ENCODE results near the gene EMC7.
"Not testable (repeated sequence)": the region's sequence is repeated elsewhere in the genome, so short reads cannot be mapped to it uniquely, and the experiment has no call there.

Gene EMC7

GRCh38 chr15:34059946-34060345 is 41.7 kb downstream of the EMC7 start:
- H3K9me3 Mint-ChIP-seq: no peaks in the 10 kb centered on the region
- peaks cover 2% of the 10 kb centered on the region for H3K4me1 Mint-ChIP-seq (ENCODE audit: low read depth)
- H3K27ac Mint-ChIP-seq: no peak overlapping the region
- H3K36me3 Mint-ChIP-seq (ENCODE audit: low read depth): no peaks in the 10 kb centered on the region
- peaks cover 4% of the 10 kb centered on the region for H3K27me3 Mint-ChIP-seq (ENCODE audit: low read depth)
- H3K4me3 Mint-ChIP-seq: no peak overlapping the region

DNA sequence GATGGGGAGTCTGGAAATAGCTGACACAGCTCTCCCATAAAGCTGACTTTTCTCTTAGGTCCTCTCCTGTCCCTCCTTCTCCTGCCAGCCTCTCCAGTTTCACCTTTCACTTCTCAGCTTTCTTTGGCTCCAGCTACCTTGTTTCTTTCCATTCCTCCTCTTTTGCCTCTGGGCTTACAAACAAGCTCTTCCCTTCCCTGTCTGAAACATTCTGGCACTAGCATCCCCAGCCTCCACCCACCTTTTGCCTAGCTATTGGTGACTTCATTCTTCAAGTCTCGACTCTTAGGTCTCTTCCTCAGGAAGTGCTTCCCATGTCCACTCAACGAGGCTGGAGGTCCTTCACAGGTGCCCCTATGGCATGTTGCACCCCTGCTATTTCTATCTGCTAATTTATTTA is 42.2 kb downstream of the EMC7 start:
- Mint-ChIP-seq H3K27me3 (ENCODE audit: low read depth) (peaks cover 4% of the 10 kb centered on the region), H3K36me3 (ENCODE audit: low read depth) (no peaks in the 10 kb centered on the region), H3K9me3 (no peaks in the 10 kb centered on the region), H3K4me3 (no peak overlapping the region), H3K27ac (no peak overlapping the region), H3K4me1 (ENCODE audit: low read depth) (peaks cover 2% of the 10 kb centered on the region)

DNA sequence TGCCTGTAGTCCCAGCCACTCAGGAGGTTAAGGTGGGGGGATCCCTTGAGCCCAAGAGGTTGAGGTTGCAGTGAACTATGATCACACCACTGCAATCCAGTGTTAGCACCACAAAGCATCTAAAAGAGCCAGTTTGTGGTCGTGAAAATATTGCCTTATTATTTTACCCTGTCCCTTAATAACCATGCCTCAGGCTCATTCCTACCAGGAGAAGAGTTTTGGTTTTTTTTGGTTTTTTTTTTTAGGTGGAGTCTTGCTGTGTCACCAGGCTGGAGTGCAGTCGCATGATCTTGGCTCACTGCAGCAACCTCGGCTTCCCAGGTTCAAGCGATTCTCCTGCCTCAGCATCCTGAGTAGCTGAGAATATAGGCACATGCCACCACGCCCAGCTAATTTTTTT is 44.8 kb downstream of the EMC7 start:
- H3K27ac Mint-ChIP-seq: no peak overlapping the region
- H3K4me3 Mint-ChIP-seq: no peak overlapping the region
- peaks cover 11% of the 10 kb centered on the region for H3K27me3 Mint-ChIP-seq (ENCODE audit: low read depth)
- H3K36me3 Mint-ChIP-seq (ENCODE audit: low read depth): no peaks in the 10 kb centered on the region
- peaks cover under 1% of the 10 kb centered on the region for H3K4me1 Mint-ChIP-seq (ENCODE audit: low read depth)
- peaks cover 6% of the 10 kb centered on the region for H3K9me3 Mint-ChIP-seq

DNA sequence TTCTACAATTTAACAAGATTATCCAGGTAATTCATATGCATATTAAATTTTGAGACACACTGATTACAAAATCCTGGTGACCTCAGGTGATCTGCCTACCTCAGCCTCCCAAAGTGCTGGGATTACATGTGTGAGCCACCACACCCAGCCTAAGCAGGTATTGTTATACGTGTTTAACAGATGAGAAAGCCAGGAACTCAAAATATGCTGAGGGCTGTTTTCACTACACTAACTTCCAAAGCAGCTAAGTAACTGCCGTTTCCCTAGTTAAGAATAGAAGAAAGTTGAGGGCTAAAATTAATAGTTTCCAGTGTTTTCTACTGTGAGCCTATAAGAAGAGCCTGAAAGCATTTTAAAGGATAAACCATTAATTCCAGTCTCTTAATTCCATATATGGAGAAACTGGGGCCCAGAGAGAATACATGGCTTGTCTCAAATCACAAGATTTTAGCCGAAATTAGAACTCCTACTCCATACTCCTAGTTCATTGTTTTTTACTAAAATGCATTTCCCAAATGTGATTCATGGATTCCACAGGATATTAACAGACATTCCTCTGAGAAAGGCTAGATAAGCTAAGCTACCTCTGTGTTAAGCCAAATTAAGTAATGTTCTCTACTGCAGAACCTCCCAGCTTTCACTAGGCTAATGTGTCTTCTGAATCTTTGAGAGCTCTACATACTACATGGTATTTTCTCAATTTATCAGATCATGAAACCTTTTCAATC is 45.6 kb downstream of the EMC7 start:
- no peaks in the 10 kb centered on the region for H3K36me3 Mint-ChIP-seq (ENCODE audit: low read depth)
- no peak overlapping the region for H3K4me3 Mint-ChIP-seq
- H3K27ac Mint-ChIP-seq: no peak overlapping the region
- H3K9me3 Mint-ChIP-seq: peaks cover 14% of the 10 kb centered on the region
- H3K4me1 Mint-ChIP-seq (ENCODE audit: low read depth): no peaks in the 10 kb centered on the region
- H3K27me3 Mint-ChIP-seq (ENCODE audit: low read depth): peaks cover 18% of the 10 kb centered on the region

DNA sequence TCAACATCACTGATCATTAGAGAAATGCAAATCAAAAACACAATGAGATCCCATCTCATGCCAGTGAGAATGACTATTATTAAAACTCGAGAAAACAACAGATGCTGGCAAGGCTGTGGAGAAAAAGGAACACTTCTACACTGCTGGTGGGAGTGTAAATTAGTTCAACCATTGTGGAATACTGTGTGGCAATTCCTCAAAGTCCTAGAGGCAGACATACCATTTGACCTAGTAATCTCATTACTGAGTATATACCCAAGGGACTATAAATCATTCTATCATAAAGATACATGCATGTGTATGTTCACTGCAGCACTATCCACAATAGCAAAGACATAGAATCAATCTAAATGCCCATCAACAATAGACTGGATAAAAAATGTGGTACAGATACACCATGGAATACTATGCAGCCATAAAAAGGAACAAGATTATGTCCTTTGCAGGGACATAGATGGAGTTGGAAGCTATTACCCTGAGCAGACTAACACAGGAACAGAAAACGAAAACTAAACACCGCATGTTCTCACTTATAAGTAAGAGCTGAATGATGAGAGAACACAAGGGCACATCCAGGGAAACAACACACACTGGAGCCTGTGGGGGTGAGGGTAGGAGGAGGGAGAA is 47.5 kb downstream of the EMC7 start:
- H3K4me1 Mint-ChIP-seq (ENCODE audit: low read depth): no peaks in the 10 kb centered on the region
- peaks cover 4% of the 10 kb centered on the region for H3K36me3 Mint-ChIP-seq (ENCODE audit: low read depth)
- H3K9me3 Mint-ChIP-seq: peaks cover 29% of the 10 kb centered on the region
- no peak overlapping the region for H3K27ac Mint-ChIP-seq
- H3K4me3 Mint-ChIP-seq: no peak overlapping the region
- peaks cover 27% of the 10 kb centered on the region for H3K27me3 Mint-ChIP-seq (ENCODE audit: low read depth)

GRCh38 chr15:34050385-34050784 is 51.3 kb downstream of the EMC7 start:
- not testable (repeated sequence) for H3K4me1 Mint-ChIP-seq (ENCODE audit: low read depth); H3K36me3 Mint-ChIP-seq (ENCODE audit: low read depth); H3K27ac Mint-ChIP-seq; H3K4me3 Mint-ChIP-seq
- peaks cover 35% of the 10 kb centered on the region for H3K9me3 Mint-ChIP-seq
- peaks cover 32% of the 10 kb centered on the region for H3K27me3 Mint-ChIP-seq (ENCODE audit: low read depth)

DNA sequence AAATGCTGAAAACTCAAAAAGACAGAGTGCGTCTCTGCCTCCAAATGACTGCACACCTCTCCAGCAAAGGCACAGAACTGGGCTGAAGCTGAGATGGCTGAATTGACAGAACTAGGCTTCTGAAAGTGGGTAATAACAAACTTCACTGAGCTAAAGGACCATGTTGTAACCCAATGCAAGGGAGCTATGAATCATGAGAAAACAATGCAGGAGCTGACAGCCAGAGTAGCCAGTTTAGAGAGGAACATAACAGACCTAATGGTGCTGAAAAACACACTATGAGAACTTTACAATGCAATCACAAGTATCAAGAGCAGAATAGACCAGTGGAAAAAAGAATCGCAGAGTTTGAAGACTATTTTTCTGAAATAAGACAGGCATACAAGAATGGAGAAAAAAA is 52.5 kb downstream of the EMC7 start:
- H3K36me3 Mint-ChIP-seq (ENCODE audit: low read depth): peaks cover 5% of the 10 kb centered on the region
- peaks cover under 1% of the 10 kb centered on the region for H3K4me1 Mint-ChIP-seq (ENCODE audit: low read depth)
- no peak overlapping the region for H3K4me3 Mint-ChIP-seq

DNA sequence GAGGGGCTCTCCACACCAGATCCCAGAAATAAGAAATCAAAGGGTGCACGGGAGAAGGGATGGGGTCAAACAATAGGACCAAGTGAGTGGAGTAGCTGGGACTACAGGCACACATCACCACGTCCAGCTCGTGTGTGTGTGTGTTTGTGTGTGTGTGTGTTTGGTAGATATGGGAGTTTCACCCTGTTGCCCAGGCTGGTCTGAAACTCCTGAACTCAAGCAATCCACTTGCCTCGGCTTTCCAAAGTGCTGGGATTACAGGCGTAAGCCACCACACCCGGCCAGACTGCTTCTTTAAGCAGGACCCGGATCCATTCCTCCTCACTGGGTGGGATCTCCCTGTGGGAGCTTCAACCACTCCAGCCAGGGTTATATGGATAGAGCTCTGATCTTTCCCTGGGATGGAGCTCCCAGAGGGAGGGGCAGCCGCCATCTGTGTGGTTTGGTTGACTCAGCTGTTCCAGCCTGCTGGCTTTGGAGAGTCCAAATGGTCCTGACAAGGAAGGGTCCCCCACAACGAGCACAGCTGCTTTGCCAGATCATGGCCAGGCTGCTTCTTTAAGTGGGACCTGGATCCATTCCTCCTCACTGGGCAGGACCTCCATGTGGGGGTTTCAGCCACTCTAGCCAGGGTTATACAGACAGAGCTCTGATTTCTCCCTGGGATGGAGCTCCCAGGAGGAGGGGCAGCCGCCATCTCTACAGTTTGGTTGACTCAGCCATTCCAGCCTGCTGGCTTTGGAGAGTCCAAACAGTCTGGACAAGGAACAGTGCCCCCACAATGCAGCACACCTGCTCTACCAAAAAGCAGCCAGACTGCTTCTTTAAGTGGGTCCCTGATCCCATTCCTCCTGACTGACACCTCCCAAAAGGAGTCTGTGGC is 53.5 kb downstream of the EMC7 start:
- no peak overlapping the region for H3K27ac Mint-ChIP-seq
- H3K27me3 Mint-ChIP-seq (ENCODE audit: low read depth): peaks cover 32% of the 10 kb centered on the region
- peaks cover 3% of the 10 kb centered on the region for H3K4me1 Mint-ChIP-seq (ENCODE audit: low read depth)
- no peak overlapping the region for H3K4me3 Mint-ChIP-seq
- H3K36me3 Mint-ChIP-seq (ENCODE audit: low read depth): peaks cover 5% of the 10 kb centered on the region
- peaks cover 35% of the 10 kb centered on the region for H3K9me3 Mint-ChIP-seq

More for the DNA sequence above, 52.5 kb downstream of the EMC7 start:
- peaks cover 32% of the 10 kb centered on the region for H3K27me3 Mint-ChIP-seq (ENCODE audit: low read depth)
- no peak overlapping the region for H3K27ac Mint-ChIP-seq
- H3K9me3 Mint-ChIP-seq: peaks cover 35% of the 10 kb centered on the region

GRCh38 chr15:34046471-34047145 is 55.1 kb downstream of the EMC7 start:
- Mint-ChIP-seq H3K4me3 (no peak overlapping the region), H3K36me3 (ENCODE audit: low read depth) (peaks cover 5% of the 10 kb centered on the region), H3K27me3 (ENCODE audit: low read depth) (peaks cover 23% of the 10 kb centered on the region), H3K4me1 (ENCODE audit: low read depth) (peaks cover 3% of the 10 kb centered on the region), H3K27ac (no peak overlapping the region), H3K9me3 (peaks cover 26% of the 10 kb centered on the region)

DNA sequence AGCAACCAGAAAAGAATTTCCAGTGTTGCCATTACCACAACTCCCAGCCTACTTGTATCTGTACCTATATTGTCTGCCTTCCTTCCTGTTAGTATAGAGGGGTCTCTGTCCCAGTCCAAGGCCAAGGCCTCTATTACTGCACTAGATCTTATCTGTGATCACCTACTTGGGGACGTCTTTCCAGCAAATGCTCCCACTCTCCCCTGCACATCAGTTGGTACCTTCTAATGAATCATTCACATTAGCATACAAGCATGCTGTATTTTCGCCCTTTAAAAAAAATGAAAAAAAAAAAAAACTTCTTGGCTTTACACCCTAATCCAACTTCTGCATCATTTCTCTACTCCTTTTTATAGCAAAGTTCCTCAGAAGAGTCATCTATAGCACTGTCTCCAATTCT is 57.8 kb downstream of the EMC7 start:
- Mint-ChIP-seq H3K27me3 (ENCODE audit: low read depth) (peaks cover 3% of the 10 kb centered on the region), H3K4me1 (ENCODE audit: low read depth) (peaks cover 12% of the 10 kb centered on the region), H3K9me3 (peaks cover 2% of the 10 kb centered on the region), H3K27ac (no peak overlapping the region), H3K4me3 (no peak overlapping the region), H3K36me3 (ENCODE audit: low read depth) (no peaks in the 10 kb centered on the region)

DNA sequence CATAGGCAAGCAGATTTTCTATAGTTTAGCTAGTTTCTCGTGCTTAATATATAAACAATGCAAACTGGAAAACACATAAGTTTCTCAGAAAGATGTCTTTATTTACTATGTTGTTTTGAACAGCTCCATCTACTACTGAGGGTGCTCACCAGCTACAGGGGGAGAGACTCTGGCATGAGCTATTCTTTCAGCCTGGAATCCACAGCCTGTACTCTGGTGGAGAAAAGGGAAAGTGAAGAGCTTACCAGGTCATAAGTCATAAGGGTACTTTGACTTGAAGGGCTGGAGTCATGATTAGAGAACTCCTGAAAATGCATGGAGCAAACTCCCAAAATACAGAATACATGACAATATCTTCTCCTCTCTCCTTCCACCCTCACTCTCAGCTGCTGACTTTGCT is 58.3 kb downstream of the EMC7 start:
- Mint-ChIP-seq H3K4me1 (ENCODE audit: low read depth) (peaks cover 12% of the 10 kb centered on the region), H3K36me3 (ENCODE audit: low read depth) (no peaks in the 10 kb centered on the region), H3K9me3 (no peaks in the 10 kb centered on the region), H3K4me3 (no peak overlapping the region), H3K27ac (no peak overlapping the region), H3K27me3 (ENCODE audit: low read depth) (peaks cover 3% of the 10 kb centered on the region)

DNA sequence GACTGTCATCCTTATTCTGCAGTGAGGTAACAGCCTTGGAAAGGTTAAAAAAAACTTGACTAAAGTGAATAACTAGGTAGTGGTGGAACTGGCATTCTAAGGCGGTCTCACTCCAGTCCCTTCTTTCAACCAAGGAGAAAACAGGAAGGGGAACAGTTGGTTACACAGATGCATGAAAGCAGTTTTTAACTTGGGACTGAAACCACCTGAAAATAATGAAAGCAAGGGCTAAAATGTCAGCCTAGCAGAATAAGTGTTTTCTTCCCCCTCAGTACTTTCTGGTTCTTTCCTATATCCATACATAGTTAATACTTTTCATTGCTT is 61.9 kb downstream of the EMC7 start:
- Mint-ChIP-seq H3K4me1 (ENCODE audit: low read depth) (peaks cover 20% of the 10 kb centered on the region), H3K36me3 (ENCODE audit: low read depth) (no peaks in the 10 kb centered on the region), H3K4me3 (peak overlapping the region; percentile 78), H3K27me3 (ENCODE audit: low read depth) (no peaks in the 10 kb centered on the region), H3K9me3 (no peaks in the 10 kb centered on the region), H3K27ac (peak overlapping the region; percentile 88)

DNA sequence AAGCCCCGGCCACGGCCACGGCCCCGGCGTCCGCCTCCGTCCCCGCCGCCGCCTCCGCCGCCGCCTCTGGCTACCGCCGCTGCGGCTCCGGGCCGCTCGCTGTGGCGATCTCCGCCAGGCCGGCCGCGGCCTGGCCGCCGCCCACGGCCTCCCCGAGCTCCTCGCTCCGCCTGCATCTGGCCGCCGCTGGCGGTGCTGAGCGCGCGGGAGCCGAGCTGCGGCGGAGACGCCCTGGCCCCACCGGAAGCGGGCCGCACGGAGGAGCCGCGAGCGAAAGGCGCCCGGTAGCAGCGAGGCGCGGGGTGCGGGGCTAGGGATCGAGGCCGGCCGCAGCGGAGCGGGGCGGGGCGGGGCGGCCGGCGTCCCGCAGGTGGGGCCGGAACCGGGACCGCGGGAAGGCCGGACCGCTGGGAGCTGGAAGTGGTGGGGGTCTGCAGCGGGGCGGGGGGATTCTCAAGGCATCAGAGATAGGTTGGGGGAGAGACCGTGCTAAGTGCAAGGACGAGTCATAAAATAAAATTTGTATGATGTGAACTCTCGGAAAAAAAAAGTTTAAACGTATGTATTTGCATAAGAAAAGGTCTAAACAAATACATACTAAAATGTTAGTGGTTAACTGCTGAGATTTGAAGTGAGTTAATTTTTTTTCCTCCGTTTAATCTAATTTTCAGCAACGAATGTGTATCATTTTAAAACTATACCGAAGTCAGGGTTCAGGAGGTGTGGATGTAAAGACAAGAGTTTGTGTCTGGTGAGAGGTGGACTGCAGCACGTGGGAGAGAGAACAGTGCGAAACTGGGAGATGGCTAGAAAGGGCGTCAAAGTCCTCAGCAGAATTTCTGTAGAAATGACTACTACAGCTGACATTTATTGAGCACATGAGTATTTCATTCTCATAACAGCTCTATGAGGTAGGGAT is 62.5 kb downstream of the EMC7 start, which contains the start of gene AVEN:
TSS of gene AVEN (minus strand) at position 334 of the 919 bp plus-strand sequence. CDS start at position 176, 158 bp downstream.
- peaks cover 19% of the 10 kb centered on the region for H3K4me1 Mint-ChIP-seq (ENCODE audit: low read depth)
- no peaks in the 10 kb centered on the region for H3K9me3 Mint-ChIP-seq
- H3K27me3 Mint-ChIP-seq (ENCODE audit: low read depth): no peaks in the 10 kb centered on the region
- H3K36me3 Mint-ChIP-seq (ENCODE audit: low read depth): no peaks in the 10 kb centered on the region
- H3K4me3 Mint-ChIP-seq: peak within 1 kb of the TSS; percentile 90
- peak within 1 kb of the TSS; percentile 91 for H3K27ac Mint-ChIP-seq
